ENCODE measurements around the gene DLX1. TPM values are rescaled to one million over a fixed set of nuclear protein-coding genes. Genes with fewer than 3 reads are reported as not detected.
"Not testable (repeated sequence)": the region's sequence is repeated elsewhere in the genome, so short reads cannot be mapped to it uniquely, and the experiment has no call there.

DLX1 gene
- 0.41 and 1.5 TPM in 2 replicates for polyA plus RNA-seq (2014; cell fraction: cytosol; rRNA removed)
- polyA plus RNA-seq (2014; cell fraction: nucleus; rRNA removed), result 0.69 and 0.91 TPM in 2 replicates

DNA sequence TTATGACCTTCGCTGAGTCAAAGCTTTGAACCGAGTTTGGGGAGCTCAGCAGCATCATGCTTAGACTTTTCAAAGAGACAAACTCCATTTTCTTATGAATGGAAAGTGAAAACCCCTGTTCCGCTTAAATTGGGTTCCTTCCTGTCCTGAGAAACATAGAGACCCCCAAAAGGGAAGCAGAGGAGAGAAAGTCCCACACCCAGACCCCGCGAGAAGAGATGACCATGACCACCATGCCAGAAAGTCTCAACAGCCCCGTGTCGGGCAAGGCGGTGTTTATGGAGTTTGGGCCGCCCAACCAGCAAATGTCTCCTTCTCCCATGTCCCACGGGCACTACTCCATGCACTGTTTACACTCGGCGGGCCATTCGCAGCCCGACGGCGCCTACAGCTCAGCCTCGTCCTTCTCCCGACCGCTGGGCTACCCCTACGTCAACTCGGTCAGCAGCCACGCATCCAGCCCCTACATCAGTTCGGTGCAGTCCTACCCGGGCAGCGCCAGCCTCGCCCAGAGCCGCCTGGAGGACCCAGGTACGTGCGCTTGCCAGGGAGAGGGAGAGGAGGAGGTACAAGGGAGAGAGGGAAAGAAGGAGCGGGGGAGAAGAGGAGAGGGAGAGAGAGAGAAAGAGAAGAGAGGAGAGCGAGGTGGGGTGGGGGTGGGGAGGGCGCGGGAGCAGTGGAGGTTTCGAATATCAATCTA, at the start of gene DLX1:
DLX1 (plus strand) TSS at position 48 of the 700 bp plus-strand sequence; CDS start at position 219, 171 bp downstream.
- DNase-seq (ENCODE audit: low spot score), result no peak

- no peak for DNase-seq (ENCODE audit: low spot score)
Observed at GRCh38 chr2:172038121-172038520, 47.2 kb upstream of the DLX1 start.

DNA sequence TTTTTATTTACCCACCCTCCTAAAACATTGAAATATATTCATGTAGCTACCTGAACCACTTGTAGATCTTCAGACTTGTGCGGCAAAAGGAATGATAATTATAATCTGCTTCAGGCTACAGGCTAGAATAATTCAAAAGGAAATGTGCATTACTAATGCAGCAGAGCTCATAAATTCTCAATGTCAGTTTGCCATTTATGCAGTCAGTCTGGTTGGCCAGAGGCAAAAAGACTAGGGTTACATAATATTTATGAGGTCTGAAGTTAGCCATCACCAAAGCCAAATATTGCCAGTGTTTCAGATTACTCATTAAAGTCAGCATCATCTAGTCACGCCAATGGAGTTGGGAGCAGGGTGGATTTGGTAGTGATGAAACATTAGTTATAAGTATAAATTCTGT, 46.7 kb upstream of the DLX1 start:
- no peak for DNase-seq (ENCODE audit: low spot score)

DNA sequence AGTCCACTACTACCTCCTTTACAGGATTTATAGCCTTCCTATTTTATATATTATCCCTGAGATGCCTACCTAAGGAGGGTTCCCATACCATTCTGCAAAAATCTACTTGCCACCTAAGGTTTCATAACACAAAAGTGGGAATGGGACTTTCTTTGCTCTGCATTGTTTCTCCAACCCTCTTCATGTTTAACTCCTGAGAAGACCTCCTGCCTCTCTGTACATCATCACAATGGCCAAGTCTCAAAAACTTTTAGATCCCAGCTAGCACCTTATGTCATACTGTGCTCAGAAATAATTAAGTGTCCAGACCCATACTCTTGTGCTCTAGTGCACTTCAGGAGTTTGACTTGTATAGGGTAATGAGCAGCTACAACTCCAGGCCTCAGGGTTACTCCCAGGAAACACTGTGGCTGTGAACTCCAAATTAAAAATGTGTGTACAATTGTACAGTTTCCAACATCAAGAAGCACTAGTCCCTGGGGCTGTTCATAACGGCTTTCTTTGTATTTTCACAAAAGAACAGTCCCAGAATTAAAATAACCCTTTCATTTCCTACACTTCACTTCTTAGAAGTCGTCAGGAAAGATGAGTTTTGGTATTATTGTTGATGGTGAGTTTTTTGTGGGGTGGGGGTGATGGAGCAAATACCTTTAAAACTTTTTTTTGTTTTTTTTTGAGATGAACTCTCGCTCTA, 46.1 kb upstream of the DLX1 start:
- DNase-seq (ENCODE audit: low spot score), result no peak

- no peak for DNase-seq (ENCODE audit: low spot score)
Observed at GRCh38 chr2:172040311-172040710, 45.0 kb upstream of the DLX1 start.

GRCh38 chr2:172046080-172046678, 39.1 kb upstream of the DLX1 start:
- DNase-seq (ENCODE audit: low spot score), result no peak

- DNase-seq (ENCODE audit: low spot score), result no peak
Observed at GRCh38 chr2:172046866-172047565, 38.3 kb upstream of the DLX1 start.

DNA sequence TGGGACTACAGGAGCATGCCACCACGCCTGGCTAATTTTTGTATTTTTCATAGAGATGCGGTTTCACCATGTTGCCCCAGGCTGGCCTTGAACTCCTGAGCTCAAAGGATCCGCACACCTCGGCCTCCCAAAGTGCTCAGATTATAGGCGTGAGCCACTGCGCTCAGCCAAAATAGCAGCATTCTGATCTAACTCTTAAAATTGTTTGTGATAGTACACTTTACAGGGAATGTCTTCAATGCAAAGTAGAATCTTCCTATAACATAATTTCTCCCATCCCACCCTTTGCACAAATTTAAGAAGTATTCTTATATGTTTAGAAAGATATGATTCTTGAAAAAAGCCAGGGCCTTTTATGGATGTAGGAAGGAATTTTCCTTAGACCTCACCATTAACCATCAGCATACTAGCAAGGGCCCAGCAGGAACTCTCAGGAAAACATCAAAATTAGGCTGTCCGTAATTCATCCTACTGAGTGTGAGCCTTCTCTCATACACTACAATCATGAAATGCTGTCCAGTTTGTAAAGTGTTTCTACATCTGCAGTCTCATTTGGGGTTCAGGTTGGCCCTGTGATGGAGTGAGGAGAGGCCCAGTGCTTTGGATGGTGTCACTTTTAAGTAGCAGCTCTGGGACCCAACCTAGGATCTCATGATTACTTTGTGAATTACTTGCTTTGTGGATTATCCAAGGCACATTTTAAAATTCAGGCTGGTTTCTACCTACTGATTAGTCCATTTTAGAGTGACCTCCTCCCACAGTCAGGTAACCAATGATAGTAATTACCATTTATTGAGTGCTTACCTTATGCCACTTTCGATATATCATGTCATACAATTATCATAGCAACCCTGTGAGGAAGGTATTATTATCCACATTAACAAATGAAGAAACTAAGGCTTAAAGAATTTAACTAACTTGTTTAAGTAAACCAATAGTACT, 37.5 kb upstream of the DLX1 start:
- DNase-seq (ENCODE audit: low spot score), result no peak

- no peak for DNase-seq (ENCODE audit: low spot score)
Observed at GRCh38 chr2:172048508-172049503, 36.5 kb upstream of the DLX1 start.

- no peak for DNase-seq (ENCODE audit: low spot score)
Observed at GRCh38 chr2:172049567-172050120, 35.7 kb upstream of the DLX1 start.

GRCh38 chr2:172050479-172051125, 34.7 kb upstream of the DLX1 start:
- no peak for DNase-seq (ENCODE audit: low spot score)

- DNase-seq (ENCODE audit: low spot score), result no peak
Observed at GRCh38 chr2:172052000-172052983, 33.0 kb upstream of the DLX1 start.

DNA sequence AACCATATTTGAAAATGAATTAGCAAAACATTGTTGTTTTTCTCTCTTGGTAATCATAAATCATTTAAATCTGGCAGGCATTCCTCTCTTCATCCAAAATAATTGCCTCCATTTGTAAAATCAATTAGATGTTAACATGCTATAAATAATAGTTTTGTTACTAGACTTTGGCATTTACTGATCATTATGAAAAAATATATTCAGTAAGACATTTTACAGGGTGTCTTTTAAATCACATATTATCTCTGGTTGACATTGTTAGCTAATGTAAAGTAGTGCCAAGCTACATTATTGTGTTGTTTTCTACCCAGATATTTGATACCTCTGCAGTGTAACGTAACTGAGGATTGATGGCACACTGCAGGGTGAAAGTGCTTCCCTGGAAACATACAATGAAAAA, 31.8 kb upstream of the DLX1 start:
- DNase-seq (ENCODE audit: low spot score), result no peak

DNA sequence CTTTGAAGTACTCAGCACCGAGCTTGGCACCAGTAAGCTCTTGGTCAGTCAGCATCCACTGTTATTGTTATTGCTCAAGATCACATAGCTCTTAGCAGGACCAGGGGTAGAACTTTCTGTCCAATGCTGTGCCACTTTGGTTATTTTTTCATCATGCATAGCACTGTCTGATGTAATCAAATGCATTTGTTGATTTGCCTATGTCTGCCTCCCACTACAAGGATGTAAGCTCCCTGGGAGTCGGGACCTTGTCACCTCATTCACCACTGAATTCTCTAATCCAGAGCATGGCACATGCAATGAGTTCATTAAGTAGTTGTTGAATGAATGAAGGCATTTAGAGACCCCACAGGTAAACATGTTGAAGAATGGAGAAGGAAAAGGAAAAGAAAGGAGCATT, 29.0 kb upstream of the DLX1 start:
- DNase-seq (ENCODE audit: low spot score), result no peak

GRCh38 chr2:172058660-172059059, 26.6 kb upstream of the DLX1 start:
- no peak for DNase-seq (ENCODE audit: low spot score)

- not testable (repeated sequence) for DNase-seq (ENCODE audit: low spot score)
Observed at GRCh38 chr2:172060118-172060517, 25.2 kb upstream of the DLX1 start.

DNA sequence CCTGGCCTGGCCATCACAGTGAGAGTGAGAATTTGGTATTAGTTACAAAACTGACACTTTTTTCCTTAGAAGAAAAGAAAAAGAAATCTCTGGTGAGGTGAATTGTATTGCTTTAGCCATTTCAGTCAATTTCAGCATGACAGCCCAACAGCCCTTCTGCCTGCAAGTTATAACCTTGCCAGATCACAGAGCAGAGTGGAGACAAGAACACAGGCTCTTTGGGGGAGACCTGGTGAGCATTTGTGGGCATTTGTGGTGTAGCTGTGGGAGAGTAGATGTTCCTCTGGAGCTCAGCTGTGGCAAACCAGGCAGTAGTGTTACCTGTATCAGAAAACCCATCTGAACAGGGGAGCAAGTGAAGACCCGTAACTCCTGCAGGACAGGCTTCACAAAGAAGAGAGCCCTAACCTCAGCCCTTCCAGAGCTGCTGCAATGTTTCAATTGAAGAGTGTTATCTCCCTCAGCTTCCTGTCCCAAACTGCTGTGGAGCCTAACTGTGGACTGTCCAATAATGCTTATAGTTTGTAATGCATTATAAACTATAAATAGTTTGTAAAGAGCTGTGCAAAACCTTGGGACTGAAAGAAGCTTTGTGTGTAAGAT, 22.8 kb upstream of the DLX1 start:
- DNase-seq (ENCODE audit: low spot score), result no peak

Data from SK-N-DZ (cell line).